PC-3 (cell line): Measurements from ENCODE around the gene INSM1.

Experiments
- EZH2phosphoT487 ChIP-seq: fragments of 300-600 bp; sonication (generic); IDR thresholded peaks from 2 replicates; pipeline ENCODE4 v1.6.1; 2018; ENCODE audit warnings: mild to moderate bottlenecking, antibody characterized with exemption, low read length, borderline replicate concordance
- TF ChIP-seq, protein P1 (sequence below): fragments of 300-600 bp; sonication (generic); conservative IDR thresholded peaks from 2 replicates; pipeline ENCODE4 v1.5.1; 2017; ENCODE audit warnings: antibody characterized with exemption, low read depth, mild to moderate bottlenecking, low read length

DNA sequence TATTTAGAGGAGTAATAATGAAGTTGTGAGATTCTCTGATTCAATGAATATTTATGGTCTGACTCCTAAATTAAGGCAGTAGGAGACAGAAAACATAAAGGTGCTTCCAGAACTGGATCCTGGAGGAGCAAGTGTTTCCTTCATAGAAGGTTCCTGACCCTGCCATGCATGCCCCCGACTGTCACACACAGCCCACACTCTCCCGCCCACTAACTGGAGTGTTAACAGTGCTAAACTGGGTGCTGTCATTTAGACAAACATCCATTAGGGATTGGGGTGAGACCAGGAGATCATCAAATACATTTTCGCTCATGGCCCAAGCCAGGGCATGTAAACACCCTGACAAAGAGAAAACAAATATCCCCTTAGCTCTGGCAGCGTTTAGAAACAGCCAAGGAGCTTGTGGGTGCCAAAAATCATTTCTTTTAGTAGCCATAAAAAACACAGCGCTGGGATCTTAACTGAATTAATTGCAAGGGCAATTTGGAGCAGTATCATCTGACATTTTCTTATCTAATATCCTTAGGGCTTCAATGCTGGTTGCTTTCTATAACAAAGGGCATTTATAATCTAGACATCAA lies 46.8 kb downstream of the INSM1 start:
- TF ChIP-seq, protein P1, sequence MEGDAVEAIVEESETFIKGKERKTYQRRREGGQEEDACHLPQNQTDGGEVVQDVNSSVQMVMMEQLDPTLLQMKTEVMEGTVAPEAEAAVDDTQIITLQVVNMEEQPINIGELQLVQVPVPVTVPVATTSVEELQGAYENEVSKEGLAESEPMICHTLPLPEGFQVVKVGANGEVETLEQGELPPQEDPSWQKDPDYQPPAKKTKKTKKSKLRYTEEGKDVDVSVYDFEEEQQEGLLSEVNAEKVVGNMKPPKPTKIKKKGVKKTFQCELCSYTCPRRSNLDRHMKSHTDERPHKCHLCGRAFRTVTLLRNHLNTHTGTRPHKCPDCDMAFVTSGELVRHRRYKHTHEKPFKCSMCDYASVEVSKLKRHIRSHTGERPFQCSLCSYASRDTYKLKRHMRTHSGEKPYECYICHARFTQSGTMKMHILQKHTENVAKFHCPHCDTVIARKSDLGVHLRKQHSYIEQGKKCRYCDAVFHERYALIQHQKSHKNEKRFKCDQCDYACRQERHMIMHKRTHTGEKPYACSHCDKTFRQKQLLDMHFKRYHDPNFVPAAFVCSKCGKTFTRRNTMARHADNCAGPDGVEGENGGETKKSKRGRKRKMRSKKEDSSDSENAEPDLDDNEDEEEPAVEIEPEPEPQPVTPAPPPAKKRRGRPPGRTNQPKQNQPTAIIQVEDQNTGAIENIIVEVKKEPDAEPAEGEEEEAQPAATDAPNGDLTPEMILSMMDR, result no peak
- TF ChIP-seq EZH2phosphoT487, result no peak
